Measurements from ENCODE around the gene FFAR4.

DNA sequence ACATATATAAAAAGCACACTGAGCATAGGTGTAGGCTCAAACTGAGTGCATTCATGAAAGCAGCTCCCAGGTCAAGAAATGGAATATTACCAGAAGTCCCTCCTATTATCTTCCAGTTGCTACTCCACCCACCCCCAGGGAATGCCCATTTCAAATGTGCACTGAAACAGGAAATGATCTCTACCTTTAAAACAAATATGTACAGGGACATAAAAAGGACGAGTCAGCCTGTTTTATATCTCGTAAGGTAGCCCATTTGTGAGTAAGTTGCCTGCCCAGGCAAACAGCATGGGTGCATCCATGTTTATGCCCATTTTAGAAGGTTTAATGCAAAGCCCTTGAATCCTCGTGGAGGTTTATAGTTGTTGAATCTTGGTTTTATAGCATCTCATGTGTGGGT lies 10.4 kb downstream of the FFAR4 start:
- TF ChIP-seq POLR2A (IDR thresholded peaks at IDR 0.05; ENCODE audit: low read depth, low read length) (no peak), TAF1 (IDR thresholded peaks at IDR 0.05; ENCODE audit: borderline replicate concordance, low read depth, low read length) (no peak), POLR2AphosphoS5 (IDR thresholded peaks at IDR 0.05; ENCODE audit: low read depth, low read length) (no peak)

All from GM12892 (cell line).